ENCODE results near the gene SLC38A1. TPM values are rescaled to one million over a fixed set of nuclear protein-coding genes. Genes with fewer than 3 reads are reported as not detected.

SLC38A1 gene
- polyA plus RNA-seq, 1 of the 3 experiments (the other 2 are of a cell fraction), result 20.7 TPM

- no peak overlapping the region for H3K4me3 ChIP-seq (ENCODE audit: low read depth in 2 of 2, low read length in 1 of 2)
- H3K79me2 ChIP-seq (ENCODE audit: insufficient read depth), result peaks cover 58% of the 10 kb centered on the region
- ChIA-PET CTCF (interaction anchor here (1.7 kb wide), 1 partner anchor 13 kb away, joined by 9 read pairs; no protein-coding TSS in a partner anchor), POLR2A (no interaction called here)
- 100% methylated on average over 1 of the region's 1 CpG for WGBS (ENCODE audit: low lambda C conversion rate)
- TF ChIP-seq TCF12 (IDR thresholded peaks at IDR 0.05), result no peak
- DNase-seq, result no peak
- no peaks in the 10 kb centered on the region; a peak in 2 of 4 replicates for H3K4me1 ChIP-seq (ENCODE audit: control insufficient read depth in 1 of 2, insufficient read depth in 2 of 2, low read depth in 1 of 2, low read length in 1 of 2)
- H3K36me3 ChIP-seq (replicated peaks in 1 of 2; ENCODE audit: control insufficient read depth in 1 of 2, insufficient read depth in 2 of 2, low read length in 1 of 2), result peaks cover 54 to 66% of the 10 kb centered on the region in 2 experiments
- no peaks in the 10 kb centered on the region for H3F3A ChIP-seq (replicated peaks; ENCODE audit: insufficient read depth)
- H3K9ac ChIP-seq, result no peak overlapping the region
- no peaks in the 10 kb centered on the region for H3K27me3 ChIP-seq (ENCODE audit: insufficient read depth)
- no peaks in the 10 kb centered on the region for H3K9me2 ChIP-seq
- peaks cover 6% of the 10 kb centered on the region; the same call in 1 of the 2 replicates for H4K20me1 ChIP-seq (ENCODE audit: insufficient read depth)
- no peaks in the 10 kb centered on the region for H3K9me3 ChIP-seq
- H3K4me2 ChIP-seq, result no peak overlapping the region
- no peak overlapping the region for H3K27ac ChIP-seq (ENCODE audit: low read depth in 2 of 2, low read length in 1 of 2)
- no peak overlapping the region for H2AFZ ChIP-seq (ENCODE audit: low read depth)
Observed at GRCh38 chr12:46238821-46239220, 30.0 kb downstream of the SLC38A1 start.

- H3K36me3 ChIP-seq (replicated peaks in 1 of 2; ENCODE audit: control insufficient read depth in 1 of 2, insufficient read depth in 2 of 2, low read length in 1 of 2), result peaks cover 56 to 57% of the 10 kb centered on the region in 2 experiments
- no peaks in the 10 kb centered on the region for H3K9me2 ChIP-seq
- POLR2A ChIA-PET, result interaction anchor here (1.6 kb wide), 1 partner anchor 12 kb away, joined by 3 read pairs; no protein-coding TSS in a partner anchor
- H3K27ac ChIP-seq (ENCODE audit: low read depth in 2 of 2, low read length in 1 of 2), result no peak overlapping the region
- WGBS (ENCODE audit: low lambda C conversion rate), result 98% methylated on average over 3 of the region's 3 CpGs
- peaks cover 46% of the 10 kb centered on the region for H3K79me2 ChIP-seq (ENCODE audit: insufficient read depth)
- no peak overlapping the region for H3K9ac ChIP-seq
- H3K4me2 ChIP-seq, result no peak overlapping the region
- no peaks in the 10 kb centered on the region for H3K27me3 ChIP-seq (ENCODE audit: insufficient read depth)
- H4K20me1 ChIP-seq (ENCODE audit: insufficient read depth), result no peaks in the 10 kb centered on the region
- CTCF ChIA-PET, result interaction anchor here (1.6 to 1.7 kb wide), 2 partner anchors 12 to 25 kb away, joined by 4 to 9 read pairs; no protein-coding TSS in a partner anchor
- no peak overlapping the region for H2AFZ ChIP-seq (ENCODE audit: low read depth)
- no peaks in the 10 kb centered on the region for H3F3A ChIP-seq (replicated peaks; ENCODE audit: insufficient read depth)
- no peak overlapping the region for H3K4me3 ChIP-seq (ENCODE audit: low read depth in 2 of 2, low read length in 1 of 2)
- TF ChIP-seq ELF1 (IDR thresholded peaks at IDR 0.05) (no peak), POLR2AphosphoS5 (IDR thresholded peaks at IDR 0.05; ENCODE audit: low read depth, low read length) (no peak), CTCF (IDR thresholded peaks at IDR 0.05) (no peak), GABPA (IDR thresholded peaks at IDR 0.05; ENCODE audit: low read depth) (no peak)
- H3K9me3 ChIP-seq, result no peaks in the 10 kb centered on the region
- no peak for DNase-seq
- H3K4me1 ChIP-seq (ENCODE audit: control insufficient read depth in 1 of 2, insufficient read depth in 2 of 2, low read depth in 1 of 2, low read length in 1 of 2), result no peaks in the 10 kb centered on the region; a peak in 2 of 4 replicates
Observed at GRCh38 chr12:46237371-46238045, 31.3 kb downstream of the SLC38A1 start.

GRCh38 chr12:46234000-46234399, 34.8 kb downstream of the SLC38A1 start:
- H3F3A ChIP-seq (replicated peaks; ENCODE audit: insufficient read depth), result no peaks in the 10 kb centered on the region
- H3K4me2 ChIP-seq, result no peak overlapping the region
- no peak overlapping the region for H2AFZ ChIP-seq (ENCODE audit: low read depth)
- H3K27ac ChIP-seq (ENCODE audit: low read depth in 2 of 2, low read length in 1 of 2), result no peak overlapping the region; a peak in 1 of 4 replicates
- CTCF ChIA-PET, result interaction anchor here (0.8 kb wide), 1 partner anchor 229 kb away, joined by 3 read pairs; no protein-coding TSS in a partner anchor
- 0 out of 2 replicates have a peak, but pooled peaks cover 3% of the 10 kb centered on the region for H4K20me1 ChIP-seq (ENCODE audit: insufficient read depth)
- H3K36me3 ChIP-seq (replicated peaks in 1 of 2; ENCODE audit: control insufficient read depth in 1 of 2, insufficient read depth in 2 of 2, low read length in 1 of 2), result peaks cover 47 to 49% of the 10 kb centered on the region in 2 experiments
- H3K79me2 ChIP-seq (ENCODE audit: insufficient read depth), result peaks cover 34% of the 10 kb centered on the region; the same call in 1 of the 2 replicates
- no peaks in the 10 kb centered on the region; a peak in 2 of 4 replicates for H3K4me1 ChIP-seq (ENCODE audit: control insufficient read depth in 1 of 2, insufficient read depth in 2 of 2, low read depth in 1 of 2, low read length in 1 of 2)
- no peak overlapping the region for H3K9ac ChIP-seq
- H3K27me3 ChIP-seq (ENCODE audit: insufficient read depth), result no peaks in the 10 kb centered on the region
- H3K9me3 ChIP-seq, result no peaks in the 10 kb centered on the region
- H3K9me2 ChIP-seq, result no peaks in the 10 kb centered on the region
- no peak for DNase-seq
- POLR2A ChIA-PET, result no interaction called here
- WGBS (ENCODE audit: low lambda C conversion rate), result 97% methylated on average over 1 of the region's 1 CpG
- no peak overlapping the region for H3K4me3 ChIP-seq (ENCODE audit: low read depth in 2 of 2, low read length in 1 of 2)
- TF ChIP-seq REST (IDR thresholded peaks at IDR 0.05; ENCODE audit: low read depth, low read length), result no peak
- no peak for TF ChIP-seq NRF1 (IDR thresholded peaks at IDR 0.05; ENCODE audit: low read depth, low read length)
- TF ChIP-seq RCOR1 (IDR thresholded peaks at IDR 0.05; ENCODE audit: low read length), result no peak
- no peak for TF ChIP-seq FOSL2 (IDR thresholded peaks at IDR 0.05; ENCODE audit: borderline replicate concordance, low read depth)
- no peak for TF ChIP-seq FOXJ3 (CRISPR knock-in tag; IDR thresholded peaks at IDR 0.05)
- TF ChIP-seq MAX (IDR thresholded peaks at IDR 0.05; ENCODE audit: low read depth), result no peak
- no peak for TF ChIP-seq PBX3 (IDR thresholded peaks at IDR 0.05)
- no peak for TF ChIP-seq TCF12 (IDR thresholded peaks at IDR 0.05)
- TF ChIP-seq IRF3 (IDR thresholded peaks at IDR 0.05; ENCODE audit: low read depth, low read length), result no peak

Data from SK-N-SH (cell line).